ENCODE data around the gene ASIC2.

Gene ASIC2

GRCh38 chr17:33300241-33300640 is 7.1 kb upstream of the ASIC2 start:
- H3F3A ChIP-seq (ENCODE audit: control insufficient read depth, insufficient read depth), result no peaks in the 10 kb centered on the region
- TF ChIP-seq, protein P1, sequence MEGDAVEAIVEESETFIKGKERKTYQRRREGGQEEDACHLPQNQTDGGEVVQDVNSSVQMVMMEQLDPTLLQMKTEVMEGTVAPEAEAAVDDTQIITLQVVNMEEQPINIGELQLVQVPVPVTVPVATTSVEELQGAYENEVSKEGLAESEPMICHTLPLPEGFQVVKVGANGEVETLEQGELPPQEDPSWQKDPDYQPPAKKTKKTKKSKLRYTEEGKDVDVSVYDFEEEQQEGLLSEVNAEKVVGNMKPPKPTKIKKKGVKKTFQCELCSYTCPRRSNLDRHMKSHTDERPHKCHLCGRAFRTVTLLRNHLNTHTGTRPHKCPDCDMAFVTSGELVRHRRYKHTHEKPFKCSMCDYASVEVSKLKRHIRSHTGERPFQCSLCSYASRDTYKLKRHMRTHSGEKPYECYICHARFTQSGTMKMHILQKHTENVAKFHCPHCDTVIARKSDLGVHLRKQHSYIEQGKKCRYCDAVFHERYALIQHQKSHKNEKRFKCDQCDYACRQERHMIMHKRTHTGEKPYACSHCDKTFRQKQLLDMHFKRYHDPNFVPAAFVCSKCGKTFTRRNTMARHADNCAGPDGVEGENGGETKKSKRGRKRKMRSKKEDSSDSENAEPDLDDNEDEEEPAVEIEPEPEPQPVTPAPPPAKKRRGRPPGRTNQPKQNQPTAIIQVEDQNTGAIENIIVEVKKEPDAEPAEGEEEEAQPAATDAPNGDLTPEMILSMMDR (IDR thresholded peaks at IDR 0.05; ENCODE audit: low read depth, low read length, poor library complexity, severe bottlenecking), result no peak
- no peak for TF ChIP-seq EZH2phosphoT487 (IDR thresholded peaks at IDR 0.05; ENCODE audit: borderline replicate concordance, low read length)
- H3K4me1 ChIP-seq (ENCODE audit: control insufficient read depth, low read length), result no peaks in the 10 kb centered on the region
- no peaks in the 10 kb centered on the region for H3K9me3 ChIP-seq (ENCODE audit: control insufficient read depth, insufficient read depth, low read length)
- H3K36me3 ChIP-seq (ENCODE audit: control insufficient read depth, low read length), result no peaks in the 10 kb centered on the region
- H3K4me3 ChIP-seq (ENCODE audit: low read length), result no peak overlapping the region
- H3K27ac ChIP-seq (ENCODE audit: low read depth, low read length), result no peak overlapping the region
- H3K27me3 ChIP-seq (ENCODE audit: control insufficient read depth, low read length), result no peaks in the 10 kb centered on the region
- H3K9me2 ChIP-seq (replicated peaks; ENCODE audit: control insufficient read depth, low read length), result no peaks in the 10 kb centered on the region
- no peak overlapping the region for H3K4me2 ChIP-seq (ENCODE audit: low read length)
- no peaks in the 10 kb centered on the region for H4K20me1 ChIP-seq (ENCODE audit: control insufficient read depth, insufficient read depth, low read depth, low read length)
- no peaks in the 10 kb centered on the region for H3K79me2 ChIP-seq (ENCODE audit: control insufficient read depth, low read length)

- no peaks in the 10 kb centered on the region for H4K20me1 ChIP-seq (ENCODE audit: control insufficient read depth, insufficient read depth, low read depth, low read length)
- no peak overlapping the region for H3K27ac ChIP-seq (ENCODE audit: low read depth, low read length)
- no peak overlapping the region for H3K4me3 ChIP-seq (ENCODE audit: low read length)
- no peaks in the 10 kb centered on the region for H3K79me2 ChIP-seq (ENCODE audit: control insufficient read depth, low read length)
- H3K36me3 ChIP-seq (ENCODE audit: control insufficient read depth, low read length), result no peaks in the 10 kb centered on the region
- H3K9me3 ChIP-seq (ENCODE audit: control insufficient read depth, insufficient read depth, low read length), result no peaks in the 10 kb centered on the region
- no peak for TF ChIP-seq EZH2phosphoT487 (IDR thresholded peaks at IDR 0.05; ENCODE audit: borderline replicate concordance, low read length)
- TF ChIP-seq, protein P1 (IDR thresholded peaks at IDR 0.05; ENCODE audit: low read depth, low read length, poor library complexity, severe bottlenecking), result no peak
- no peaks in the 10 kb centered on the region for H3K27me3 ChIP-seq (ENCODE audit: control insufficient read depth, low read length)
- no peaks in the 10 kb centered on the region for H3F3A ChIP-seq (ENCODE audit: control insufficient read depth, insufficient read depth)
- no peak overlapping the region for H3K4me2 ChIP-seq (ENCODE audit: low read length)
- no peaks in the 10 kb centered on the region for H3K4me1 ChIP-seq (ENCODE audit: control insufficient read depth, low read length)
- H3K9me2 ChIP-seq (replicated peaks; ENCODE audit: control insufficient read depth, low read length), result no peaks in the 10 kb centered on the region
These were observed 6.0 kb upstream of the ASIC2 start for GRCh38 chr17:33299115-33299514.

DNA sequence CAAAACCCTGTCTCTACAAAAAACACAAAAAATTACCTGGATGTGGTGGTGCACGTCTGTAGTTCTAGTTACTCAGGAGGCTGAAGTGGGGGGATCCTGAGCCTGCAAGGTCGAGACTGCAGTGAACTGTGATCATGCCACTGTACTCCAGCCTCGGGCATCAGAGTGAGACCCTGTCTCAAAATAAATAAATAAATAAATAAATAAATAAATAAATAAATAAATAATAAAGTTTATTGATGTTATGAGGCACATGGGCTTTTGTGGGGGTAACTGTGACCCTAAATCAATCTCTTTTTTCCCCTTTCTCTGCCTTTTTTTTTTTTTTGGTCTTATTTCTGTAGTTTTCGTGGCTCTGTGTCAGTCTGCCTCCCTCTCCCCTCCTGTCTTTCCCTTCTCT is 4.5 kb upstream of the ASIC2 start:
- H3K4me3 ChIP-seq (ENCODE audit: low read length), result no peak overlapping the region
- no peaks in the 10 kb centered on the region for H3K9me3 ChIP-seq (ENCODE audit: control insufficient read depth, insufficient read depth, low read length)
- H3F3A ChIP-seq (ENCODE audit: control insufficient read depth, insufficient read depth), result no peaks in the 10 kb centered on the region
- TF ChIP-seq EZH2phosphoT487 (IDR thresholded peaks at IDR 0.05; ENCODE audit: borderline replicate concordance, low read length), result no peak
- TF ChIP-seq, protein P1 (IDR thresholded peaks at IDR 0.05; ENCODE audit: low read depth, low read length, poor library complexity, severe bottlenecking), result no peak
- H3K27ac ChIP-seq (ENCODE audit: low read depth, low read length), result no peak overlapping the region
- no peaks in the 10 kb centered on the region for H3K27me3 ChIP-seq (ENCODE audit: control insufficient read depth, low read length)
- H4K20me1 ChIP-seq (ENCODE audit: control insufficient read depth, insufficient read depth, low read depth, low read length), result no peaks in the 10 kb centered on the region
- no peak overlapping the region for H3K4me2 ChIP-seq (ENCODE audit: low read length)
- H3K9me2 ChIP-seq (replicated peaks; ENCODE audit: control insufficient read depth, low read length), result no peaks in the 10 kb centered on the region
- H3K36me3 ChIP-seq (ENCODE audit: control insufficient read depth, low read length), result no peaks in the 10 kb centered on the region
- H3K79me2 ChIP-seq (ENCODE audit: control insufficient read depth, low read length), result no peaks in the 10 kb centered on the region
- no peaks in the 10 kb centered on the region for H3K4me1 ChIP-seq (ENCODE audit: control insufficient read depth, low read length)

GRCh38 chr17:33294994-33295393 is 1.9 kb upstream of the ASIC2 start:
- Histone ChIP-seq H3K4me2 (ENCODE audit: low read length) (no peak overlapping the region), H4K20me1 (ENCODE audit: control insufficient read depth, insufficient read depth, low read depth, low read length) (no peaks in the 10 kb centered on the region), H3K79me2 (ENCODE audit: control insufficient read depth, low read length) (no peaks in the 10 kb centered on the region), H3K27ac (ENCODE audit: low read depth, low read length) (no peak overlapping the region), H3K9me2 (replicated peaks; ENCODE audit: control insufficient read depth, low read length) (no peaks in the 10 kb centered on the region), H3K4me3 (ENCODE audit: low read length) (no peak overlapping the region), H3K27me3 (ENCODE audit: control insufficient read depth, low read length) (no peaks in the 10 kb centered on the region), H3K4me1 (ENCODE audit: control insufficient read depth, low read length) (no peaks in the 10 kb centered on the region), H3K36me3 (ENCODE audit: control insufficient read depth, low read length) (no peaks in the 10 kb centered on the region), H3K9me3 (ENCODE audit: control insufficient read depth, insufficient read depth, low read length) (no peaks in the 10 kb centered on the region), H3F3A (ENCODE audit: control insufficient read depth, insufficient read depth) (no peaks in the 10 kb centered on the region)
- TF ChIP-seq, protein P1 (IDR thresholded peaks at IDR 0.05; ENCODE audit: low read depth, low read length, poor library complexity, severe bottlenecking), result no peak
- no peak for TF ChIP-seq EZH2phosphoT487 (IDR thresholded peaks at IDR 0.05; ENCODE audit: borderline replicate concordance, low read length)
